ENCODE measurements around the gene EPHB6.

EPHB6 gene

DNA sequence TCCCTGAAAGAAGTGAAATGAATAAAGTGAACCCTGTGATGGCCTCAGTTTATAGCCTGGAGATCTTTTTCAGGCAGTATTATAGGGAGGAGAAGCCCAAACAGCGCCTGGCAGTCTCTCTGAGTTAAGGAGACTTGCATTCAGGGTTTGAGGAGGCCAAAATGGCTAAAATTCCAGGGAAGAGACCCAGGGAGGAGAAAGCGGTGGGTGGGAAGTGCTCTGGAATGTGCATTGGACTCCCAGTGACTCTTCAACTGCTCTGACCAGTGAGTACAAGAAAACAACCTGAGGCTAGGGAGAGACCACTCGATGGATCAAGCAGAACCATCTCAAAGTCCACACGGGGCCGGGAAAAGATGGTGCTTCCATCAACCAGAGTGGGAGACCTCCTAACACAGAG, 35.3 kb upstream of the EPHB6 start:
- no peaks in the 10 kb centered on the region for H4K20me1 ChIP-seq (ENCODE audit: control insufficient read depth, insufficient read depth, low read depth, low read length)
- H3K27ac ChIP-seq (ENCODE audit: low read depth, low read length) = no peak overlapping the region
- H3K79me2 ChIP-seq (ENCODE audit: control insufficient read depth, low read length) = no peaks in the 10 kb centered on the region
- H3K27me3 ChIP-seq (ENCODE audit: control insufficient read depth, low read length) = peaks cover 27% of the 10 kb centered on the region
- peaks cover 4% of the 10 kb centered on the region; the same call in 1 of the 2 replicates for H3K9me3 ChIP-seq (ENCODE audit: control insufficient read depth, insufficient read depth, low read length)
- H3F3A ChIP-seq (ENCODE audit: control insufficient read depth, insufficient read depth) = no peaks in the 10 kb centered on the region
- no peak overlapping the region for H3K4me3 ChIP-seq (ENCODE audit: low read length)
- H3K36me3 ChIP-seq (ENCODE audit: control insufficient read depth, low read length) = no peaks in the 10 kb centered on the region
- TF ChIP-seq, protein P1, sequence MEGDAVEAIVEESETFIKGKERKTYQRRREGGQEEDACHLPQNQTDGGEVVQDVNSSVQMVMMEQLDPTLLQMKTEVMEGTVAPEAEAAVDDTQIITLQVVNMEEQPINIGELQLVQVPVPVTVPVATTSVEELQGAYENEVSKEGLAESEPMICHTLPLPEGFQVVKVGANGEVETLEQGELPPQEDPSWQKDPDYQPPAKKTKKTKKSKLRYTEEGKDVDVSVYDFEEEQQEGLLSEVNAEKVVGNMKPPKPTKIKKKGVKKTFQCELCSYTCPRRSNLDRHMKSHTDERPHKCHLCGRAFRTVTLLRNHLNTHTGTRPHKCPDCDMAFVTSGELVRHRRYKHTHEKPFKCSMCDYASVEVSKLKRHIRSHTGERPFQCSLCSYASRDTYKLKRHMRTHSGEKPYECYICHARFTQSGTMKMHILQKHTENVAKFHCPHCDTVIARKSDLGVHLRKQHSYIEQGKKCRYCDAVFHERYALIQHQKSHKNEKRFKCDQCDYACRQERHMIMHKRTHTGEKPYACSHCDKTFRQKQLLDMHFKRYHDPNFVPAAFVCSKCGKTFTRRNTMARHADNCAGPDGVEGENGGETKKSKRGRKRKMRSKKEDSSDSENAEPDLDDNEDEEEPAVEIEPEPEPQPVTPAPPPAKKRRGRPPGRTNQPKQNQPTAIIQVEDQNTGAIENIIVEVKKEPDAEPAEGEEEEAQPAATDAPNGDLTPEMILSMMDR (IDR thresholded peaks at IDR 0.05; ENCODE audit: low read depth, low read length, poor library complexity, severe bottlenecking) = no peak
- H3K4me2 ChIP-seq (ENCODE audit: low read length) = no peak overlapping the region
- H3K4me1 ChIP-seq (ENCODE audit: control insufficient read depth, low read length) = no peaks in the 10 kb centered on the region
- H3K9me2 ChIP-seq (replicated peaks; ENCODE audit: control insufficient read depth, low read length) = no peaks in the 10 kb centered on the region

DNA sequence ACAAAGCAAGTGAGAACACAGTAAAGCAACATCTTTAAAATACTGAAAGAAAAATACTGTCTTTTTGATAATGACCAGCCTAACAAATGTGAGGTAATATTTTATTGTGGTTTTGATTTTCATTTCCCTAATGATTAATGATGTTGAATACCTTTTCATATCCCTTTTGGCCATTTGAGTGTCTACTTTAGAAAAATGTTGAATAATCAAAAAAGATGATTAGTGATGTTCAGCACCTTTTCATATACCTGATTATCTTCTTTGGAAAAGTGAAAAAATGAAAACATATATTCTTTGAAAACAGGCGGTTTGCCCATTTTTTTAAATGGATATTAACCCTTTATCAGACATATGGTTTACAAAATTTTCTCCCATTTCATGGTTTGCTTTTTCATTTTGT, 32.2 kb upstream of the EPHB6 start:
- Histone ChIP-seq H3K9me2 (replicated peaks; ENCODE audit: control insufficient read depth, low read length) (no peaks in the 10 kb centered on the region), H3K4me1 (ENCODE audit: control insufficient read depth, low read length) (no peaks in the 10 kb centered on the region), H3K36me3 (ENCODE audit: control insufficient read depth, low read length) (no peaks in the 10 kb centered on the region), H4K20me1 (ENCODE audit: control insufficient read depth, insufficient read depth, low read depth, low read length) (no peaks in the 10 kb centered on the region), H3K27ac (ENCODE audit: low read depth, low read length) (no peak overlapping the region), H3F3A (ENCODE audit: control insufficient read depth, insufficient read depth) (no peaks in the 10 kb centered on the region), H3K27me3 (ENCODE audit: control insufficient read depth, low read length) (peaks cover 25% of the 10 kb centered on the region), H3K9me3 (ENCODE audit: control insufficient read depth, insufficient read depth, low read length) (peaks cover 11% of the 10 kb centered on the region), H3K4me2 (ENCODE audit: low read length) (no peak overlapping the region), H3K79me2 (ENCODE audit: control insufficient read depth, low read length) (no peaks in the 10 kb centered on the region), H3K4me3 (ENCODE audit: low read length) (no peak overlapping the region)
- TF ChIP-seq, protein P1 (IDR thresholded peaks at IDR 0.05; ENCODE audit: low read depth, low read length, poor library complexity, severe bottlenecking) = no peak
- TF ChIP-seq EZH2phosphoT487 (IDR thresholded peaks at IDR 0.05; ENCODE audit: borderline replicate concordance, low read length) = no peak

DNA sequence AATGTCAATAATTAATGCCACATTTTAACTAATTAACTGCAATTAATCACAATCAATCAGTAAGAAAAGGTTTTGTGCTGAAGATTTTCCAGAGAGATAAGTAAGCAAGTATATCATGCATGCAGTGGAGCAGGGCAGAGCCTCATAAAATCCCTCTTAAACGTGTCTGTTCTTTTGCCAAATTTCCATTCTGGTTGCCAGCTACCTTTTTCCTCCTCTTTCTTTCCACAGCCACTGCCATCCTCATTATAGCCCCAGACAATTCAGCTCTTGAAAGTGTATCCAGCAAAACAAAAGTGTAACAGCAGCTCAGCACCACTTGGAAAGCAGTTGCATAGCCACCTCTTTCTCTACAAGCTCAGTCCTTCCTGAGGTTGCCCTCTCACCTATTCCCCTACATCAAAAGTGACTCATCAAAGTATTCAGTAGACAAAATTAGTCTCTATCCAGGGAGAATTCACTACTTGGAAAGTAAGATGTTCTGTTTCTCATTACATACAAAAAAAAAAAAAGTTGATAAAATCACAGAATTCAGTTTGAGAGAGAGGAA, 26.9 kb upstream of the EPHB6 start:
- no peak overlapping the region for H3K4me3 ChIP-seq (ENCODE audit: low read length)
- TF ChIP-seq, protein P1 (IDR thresholded peaks at IDR 0.05; ENCODE audit: low read depth, low read length, poor library complexity, severe bottlenecking) = no peak
- no peak for TF ChIP-seq EZH2phosphoT487 (IDR thresholded peaks at IDR 0.05; ENCODE audit: borderline replicate concordance, low read length)
- peaks cover 11% of the 10 kb centered on the region for H3K9me3 ChIP-seq (ENCODE audit: control insufficient read depth, insufficient read depth, low read length)
- H3K4me2 ChIP-seq (ENCODE audit: low read length) = no peak overlapping the region
- no peaks in the 10 kb centered on the region for H3K4me1 ChIP-seq (ENCODE audit: control insufficient read depth, low read length)
- no peaks in the 10 kb centered on the region for H3K79me2 ChIP-seq (ENCODE audit: control insufficient read depth, low read length)
- H3K36me3 ChIP-seq (ENCODE audit: control insufficient read depth, low read length) = no peaks in the 10 kb centered on the region
- H3K27ac ChIP-seq (ENCODE audit: low read depth, low read length) = no peak overlapping the region
- H3K27me3 ChIP-seq (ENCODE audit: control insufficient read depth, low read length) = peaks cover 4% of the 10 kb centered on the region
- H4K20me1 ChIP-seq (ENCODE audit: control insufficient read depth, insufficient read depth, low read depth, low read length) = no peaks in the 10 kb centered on the region
- no peaks in the 10 kb centered on the region for H3F3A ChIP-seq (ENCODE audit: control insufficient read depth, insufficient read depth)
- no peaks in the 10 kb centered on the region for H3K9me2 ChIP-seq (replicated peaks; ENCODE audit: control insufficient read depth, low read length)

Data from DOHH2 (cell line).